K562 (cell line): Measurements from ENCODE around the gene CIP2A. TPM values are rescaled to one million over a fixed set of nuclear protein-coding genes. Genes with fewer than 3 reads are reported as not detected.

ENCODE experiments used
- ATAC-seq: fragments of 200-7000 bp; cut with Tn5 transposase; 3 replicates; pipeline ENCODE4 v1.9.1; 2020; ENCODE audit warnings: moderate library complexity
- BruUV-seq: library from RNA; stranded (reverse); fragments of 400-500 nt; replicated peaks from 2 replicates; lab custom pipeline; 2021; lab: Mats Ljungman, UMichigan
- CTCF ChIA-PET: fragments of 300-600 bp; formaldehyde crosslinking; extraction: SDS; loops from one replicate; lab custom pipeline; 2021; ENCODE audit warnings: low intra/inter-chr PET ratio; lab: Yijun Ruan, JAX
- POLR2A ChIA-PET: fragments of 300-600, 350-650 bp; sonication (Branson Sonifier 250); formaldehyde crosslinking; extraction: SDS; loops from one replicate; lab custom pipeline; 2021; ENCODE audit warnings: antibody characterized with exemption, inconsistent platforms; lab: Yijun Ruan, JAX
- DNase-seq, 4 experiments: peaks; one replicate each; pipeline versions ENCODE4 v3.0.0 to v3.0.0-alpha.2; 2011 to 2018; ENCODE audit warnings: low spot score in 3 of 4, mixed read lengths in 3 of 4; ENCODE audit errors: extremely low read depth in 1 of 4
- FAIRE-seq: peaks from 2 replicates; lab custom pipeline; 2011; peaks lifted over from hg19 to GRCh38; lab: Jason Lieb, UNC
- H2AFZ ChIP-seq: 2 replicates; pipeline ENCODE4 v1.6.0; 2011; ENCODE audit warnings: low read depth, low read length, control low read depth, inconsistent platforms
- H3K27ac ChIP-seq: fragments of 200-600 bp; 3 replicates; pipeline ENCODE4 v1.8.0; 2011; ENCODE audit warnings: low read depth, mild to moderate bottlenecking, control low read depth, inconsistent platforms, low read length, moderate library complexity, mixed read lengths; ENCODE audit errors: extremely low read depth
- H3K27me3 ChIP-seq, 2 experiments: fragments of 300-600 bp in 1 of 2; 2 replicates in 1 of 2; 3 replicates in 1 of 2; pipeline versions ENCODE4 v1.6.0 to v1.8.0; 2011; ENCODE audit warnings: inconsistent platforms in 2 of 2, low read length in 2 of 2, mild to moderate bottlenecking in 1 of 2, mixed read lengths in 1 of 2, moderate library complexity in 1 of 2; ENCODE audit not compliant: control insufficient read depth in 2 of 2, insufficient read depth in 2 of 2
- H3K36me3 ChIP-seq: fragments of 300-600 bp; 3 replicates; pipeline ENCODE4 v1.8.0; 2011; ENCODE audit warnings: mild to moderate bottlenecking, low read length, inconsistent platforms; ENCODE audit not compliant: control insufficient read depth, insufficient read depth
- H3K4me1 ChIP-seq, 2 experiments: fragments of 200-600 bp in 1 of 2; replicated peaks in 1 of 2; 2 replicates in 1 of 2; 3 replicates in 1 of 2; pipeline versions ENCODE4 v1.5.1 to v1.8.0; 2011; ENCODE audit warnings: inconsistent platforms in 2 of 2, low read length in 2 of 2, mild to moderate bottlenecking in 1 of 2, mixed read lengths in 1 of 2, moderate library complexity in 1 of 2; ENCODE audit not compliant: control insufficient read depth in 2 of 2, insufficient read depth in 2 of 2
- H3K4me2 ChIP-seq: 2 replicates; pipeline ENCODE4 v1.6.1; 2011; ENCODE audit warnings: low read length, control low read depth, inconsistent platforms, mixed read lengths; ENCODE audit not compliant: insufficient read depth
- H3K4me3 ChIP-seq: fragments of 200-600 bp; sonication (generic), shearing (Covaris generic); 2 replicates; pipeline ENCODE4 v1.5.1; 2016; ENCODE audit warnings: control low read depth, inconsistent platforms
- H3K79me2 ChIP-seq: fragments of 200-600 bp; 3 replicates; pipeline ENCODE4 v1.8.0; 2011; ENCODE audit warnings: low read length, inconsistent platforms; ENCODE audit not compliant: control insufficient read depth, insufficient read depth
- H3K9ac ChIP-seq, 2 experiments: 2 replicates each; pipeline versions ENCODE4 v1.6.0 to v1.6.1; 2011; ENCODE audit warnings: low read depth in 2 of 2, low read length in 2 of 2, control low read depth in 1 of 2, inconsistent platforms in 1 of 2, mild to moderate bottlenecking in 1 of 2, mixed read lengths in 1 of 2; ENCODE audit not compliant: insufficient read depth in 1 of 2
- H3K9me1 ChIP-seq: one replicate; pipeline ENCODE4 v1.6.0; 2011; ENCODE audit warnings: inconsistent platforms, mild to moderate bottlenecking, low read length, moderate library complexity; ENCODE audit not compliant: control insufficient read depth, insufficient read depth
- H3K9me3 ChIP-seq: replicated peaks from 2 replicates; pipeline ENCODE4 v1.5.1; 2011; ENCODE audit warnings: low read depth, low read length, inconsistent platforms; ENCODE audit not compliant: control insufficient read depth, insufficient read depth
- H4K20me1 ChIP-seq: replicated peaks from 2 replicates; pipeline ENCODE4 v1.6.1; 2011; ENCODE audit warnings: low read length, inconsistent platforms, mixed read lengths; ENCODE audit not compliant: control insufficient read depth, insufficient read depth
- POLR2A ChIP-seq: fragments of 450-650 bp; conservative IDR thresholded peaks from 2 replicates; pipeline ENCODE4 v1.6.1; 2016
- WGBS: fragments of 100-300 bp; shearing (Covaris generic); methylation state at CpG from one replicate; pipeline ENCODE4 v1.1.6; 2016; ENCODE audit warnings: low coverage, mixed read lengths; ENCODE audit not compliant: insufficient coverage; ENCODE audit errors: missing lambda C conversion rate; 5-methylcytosine and 5-hydroxymethylcytosine counted together
- in situ Hi-C: fragments of 300-500 bp; cut with MboI; formaldehyde crosslinking; loops from 4 replicates; pipeline ENCODE4 v1.15.0; 2018; ENCODE audit warnings: inconsistent platforms, mixed read lengths
- intact Hi-C: fragments of 100-400 bp; cut with micrococcal nuclease; formaldehyde crosslinking; loops from 2 replicates; pipeline ENCODE4 v1.14.2; 2022
- polyA plus RNA-seq, 8 experiments: library from polyadenylated mRNA; depleted of rRNA in 4 of 8; stranded (reverse) in 5 of 8; unstranded in 3 of 8; fragments of >200 nt; fragmentation: Nextera tagmentation in 2 of 8; fragmentation: Illumina TruSeq in 1 of 8; extraction: Ambion mirVana in 2 of 8; extraction: Trizol in 1 of 8; gene quantifications; 2 replicates each; pipeline versions ENCODE4 v1.2.1 to v1.2.3, GENCODE V29; 2011 to 2014; ENCODE audit warnings: inconsistent platforms in 1 of 8, missing spikeins in 1 of 8
- total RNA-seq, 7 experiments: library from RNA; depleted of rRNA in 6 of 7; stranded (reverse); fragments of >200 nt in 6 of 7; fragmentation: Illumina TruSeq in 2 of 7; extraction: Trizol in 2 of 7; gene quantifications; 2 replicates each; pipeline versions ENCODE4 v1.2.1 to v1.2.3, GENCODE V29; 2011 to 2021; ENCODE audit warnings: low replicate concordance in 1 of 7
- TF ChIP-seq, protein P1 (sequence below): fragments of 200-800 bp; sonication (Bioruptor generic); IDR thresholded peaks from 2 replicates; pipeline ENCODE4 v1.6.1; 2016; ENCODE audit warnings: missing genetic modification characterization, missing compliant biosample characterization
- TF ChIP-seq, protein P2 (sequence below): sonication (generic); formaldehyde crosslinking; IDR thresholded peaks from 2 replicates; pipeline ENCODE4 v1.8.0; 2023; ENCODE audit warnings: mild to moderate bottlenecking, missing genetic modification reagents

Gene CIP2A
- total and polyA plus RNA-seq, 9 of the 15 experiments (the other 6 are each of a cell fraction or from before 2014, with no cell fraction given): 10.5 to 41.7 (median 31.5) TPM

DNA sequence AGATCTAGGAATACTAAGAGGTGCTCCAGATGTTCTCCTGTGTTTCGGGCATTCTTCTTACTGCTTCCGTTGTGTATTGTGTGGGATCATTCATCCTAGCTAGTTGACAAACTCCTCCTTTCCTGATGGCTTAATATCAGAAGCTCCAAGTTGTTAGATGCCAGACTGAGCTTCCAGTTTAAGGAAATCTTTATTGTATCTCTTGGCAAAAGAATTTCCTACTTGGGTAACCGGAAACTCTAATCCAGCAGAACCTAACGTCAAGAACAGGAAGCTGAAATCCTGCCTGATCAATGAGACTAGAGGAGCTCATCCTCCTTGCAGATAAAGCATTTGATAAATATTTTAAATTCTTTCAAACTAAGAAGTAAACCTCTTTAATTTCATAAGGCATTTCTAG lies 51.2 kb downstream of the CIP2A start:
- TF ChIP-seq, protein P1, sequence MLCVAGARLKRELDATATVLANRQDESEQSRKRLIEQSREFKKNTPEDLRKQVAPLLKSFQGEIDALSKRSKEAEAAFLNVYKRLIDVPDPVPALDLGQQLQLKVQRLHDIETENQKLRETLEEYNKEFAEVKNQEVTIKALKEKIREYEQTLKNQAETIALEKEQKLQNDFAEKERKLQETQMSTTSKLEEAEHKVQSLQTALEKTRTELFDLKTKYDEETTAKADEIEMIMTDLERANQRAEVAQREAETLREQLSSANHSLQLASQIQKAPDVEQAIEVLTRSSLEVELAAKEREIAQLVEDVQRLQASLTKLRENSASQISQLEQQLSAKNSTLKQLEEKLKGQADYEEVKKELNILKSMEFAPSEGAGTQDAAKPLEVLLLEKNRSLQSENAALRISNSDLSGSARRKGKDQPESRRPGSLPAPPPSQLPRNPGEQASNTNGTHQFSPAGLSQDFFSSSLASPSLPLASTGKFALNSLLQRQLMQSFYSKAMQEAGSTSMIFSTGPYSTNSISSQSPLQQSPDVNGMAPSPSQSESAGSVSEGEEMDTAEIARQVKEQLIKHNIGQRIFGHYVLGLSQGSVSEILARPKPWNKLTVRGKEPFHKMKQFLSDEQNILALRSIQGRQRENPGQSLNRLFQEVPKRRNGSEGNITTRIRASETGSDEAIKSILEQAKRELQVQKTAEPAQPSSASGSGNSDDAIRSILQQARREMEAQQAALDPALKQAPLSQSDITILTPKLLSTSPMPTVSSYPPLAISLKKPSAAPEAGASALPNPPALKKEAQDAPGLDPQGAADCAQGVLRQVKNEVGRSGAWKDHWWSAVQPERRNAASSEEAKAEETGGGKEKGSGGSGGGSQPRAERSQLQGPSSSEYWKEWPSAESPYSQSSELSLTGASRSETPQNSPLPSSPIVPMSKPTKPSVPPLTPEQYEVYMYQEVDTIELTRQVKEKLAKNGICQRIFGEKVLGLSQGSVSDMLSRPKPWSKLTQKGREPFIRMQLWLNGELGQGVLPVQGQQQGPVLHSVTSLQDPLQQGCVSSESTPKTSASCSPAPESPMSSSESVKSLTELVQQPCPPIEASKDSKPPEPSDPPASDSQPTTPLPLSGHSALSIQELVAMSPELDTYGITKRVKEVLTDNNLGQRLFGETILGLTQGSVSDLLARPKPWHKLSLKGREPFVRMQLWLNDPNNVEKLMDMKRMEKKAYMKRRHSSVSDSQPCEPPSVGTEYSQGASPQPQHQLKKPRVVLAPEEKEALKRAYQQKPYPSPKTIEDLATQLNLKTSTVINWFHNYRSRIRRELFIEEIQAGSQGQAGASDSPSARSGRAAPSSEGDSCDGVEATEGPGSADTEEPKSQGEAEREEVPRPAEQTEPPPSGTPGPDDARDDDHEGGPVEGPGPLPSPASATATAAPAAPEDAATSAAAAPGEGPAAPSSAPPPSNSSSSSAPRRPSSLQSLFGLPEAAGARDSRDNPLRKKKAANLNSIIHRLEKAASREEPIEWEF (CRISPR knock-in tag): no peak
- TF ChIP-seq, protein P2, sequence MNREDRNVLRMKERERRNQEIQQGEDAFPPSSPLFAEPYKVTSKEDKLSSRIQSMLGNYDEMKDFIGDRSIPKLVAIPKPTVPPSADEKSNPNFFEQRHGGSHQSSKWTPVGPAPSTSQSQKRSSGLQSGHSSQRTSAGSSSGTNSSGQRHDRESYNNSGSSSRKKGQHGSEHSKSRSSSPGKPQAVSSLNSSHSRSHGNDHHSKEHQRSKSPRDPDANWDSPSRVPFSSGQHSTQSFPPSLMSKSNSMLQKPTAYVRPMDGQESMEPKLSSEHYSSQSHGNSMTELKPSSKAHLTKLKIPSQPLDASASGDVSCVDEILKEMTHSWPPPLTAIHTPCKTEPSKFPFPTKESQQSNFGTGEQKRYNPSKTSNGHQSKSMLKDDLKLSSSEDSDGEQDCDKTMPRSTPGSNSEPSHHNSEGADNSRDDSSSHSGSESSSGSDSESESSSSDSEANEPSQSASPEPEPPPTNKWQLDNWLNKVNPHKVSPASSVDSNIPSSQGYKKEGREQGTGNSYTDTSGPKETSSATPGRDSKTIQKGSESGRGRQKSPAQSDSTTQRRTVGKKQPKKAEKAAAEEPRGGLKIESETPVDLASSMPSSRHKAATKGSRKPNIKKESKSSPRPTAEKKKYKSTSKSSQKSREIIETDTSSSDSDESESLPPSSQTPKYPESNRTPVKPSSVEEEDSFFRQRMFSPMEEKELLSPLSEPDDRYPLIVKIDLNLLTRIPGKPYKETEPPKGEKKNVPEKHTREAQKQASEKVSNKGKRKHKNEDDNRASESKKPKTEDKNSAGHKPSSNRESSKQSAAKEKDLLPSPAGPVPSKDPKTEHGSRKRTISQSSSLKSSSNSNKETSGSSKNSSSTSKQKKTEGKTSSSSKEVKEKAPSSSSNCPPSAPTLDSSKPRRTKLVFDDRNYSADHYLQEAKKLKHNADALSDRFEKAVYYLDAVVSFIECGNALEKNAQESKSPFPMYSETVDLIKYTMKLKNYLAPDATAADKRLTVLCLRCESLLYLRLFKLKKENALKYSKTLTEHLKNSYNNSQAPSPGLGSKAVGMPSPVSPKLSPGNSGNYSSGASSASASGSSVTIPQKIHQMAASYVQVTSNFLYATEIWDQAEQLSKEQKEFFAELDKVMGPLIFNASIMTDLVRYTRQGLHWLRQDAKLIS (CRISPR knock-in tag): no peak
- TF ChIP-seq POLR2A: 0 out of 2 replicates have a peak, but pooled peaks have one; percentile 5
- Histone ChIP-seq H3K79me2 (no peaks in the 10 kb centered on the region), H3K4me1 (no peaks in the 10 kb centered on the region), H3K27ac (no peak overlapping the region), H3K4me3 (no peak overlapping the region), H3K4me2 (no peak overlapping the region), H3K9me3 (no peaks in the 10 kb centered on the region), H4K20me1 (no peaks in the 10 kb centered on the region), H2AFZ (no peak overlapping the region), H3K36me3 (no peaks in the 10 kb centered on the region), H3K27me3 (no peaks in the 10 kb centered on the region), H3K9ac (no peak overlapping the region), H3K9me1 (no peaks in the 10 kb centered on the region)
- in situ Hi-C loops (no loop called here), intact Hi-C loops (no loop called here)
- TSS peak; percentile 13 for BruUV-seq
- ChIA-PET POLR2A (interaction anchor here (0.8 to 2.0 kb wide), 3 partner anchors 13 to 947 kb away, joined by 3 to 5 read pairs (median 4); no protein-coding TSS in a partner anchor), CTCF (no interaction called here)
- FAIRE-seq: no peak
- DNase-seq: no peak
- ATAC-seq: no peak
- WGBS: 43% methylated on average over 4 of the region's 4 CpGs
